A172 (cell line): Measurements from ENCODE around the gene DENND1A. TPM values are rescaled to one million over a fixed set of nuclear protein-coding genes. Genes with fewer than 3 reads are reported as not detected.

Experiments used
- DNase-seq: peaks from one replicate; pipeline ENCODE4 v3.0.0-alpha.2; 2015; ENCODE audit warnings: low spot score
- total RNA-seq: library from RNA; depleted of rRNA; stranded (reverse); fragments of >200 nt; shearing (Covaris generic); gene quantifications from 2 replicates; pipeline ENCODE4 v1.2.3, GENCODE V29; 2014

Gene DENND1A
- total RNA-seq, 1 experiment from 2014 or later: 30.8 TPM

- no peak for DNase-seq
Observed at GRCh38 chr9:123495731-123496130, 434.2 kb downstream of the DENND1A start.

GRCh38 chr9:123493627-123494026, 436.3 kb downstream of the DENND1A start:
- no peak for DNase-seq

GRCh38 chr9:123490688-123491087, 439.2 kb downstream of the DENND1A start:
- DNase-seq: no peak

- DNase-seq: no peak
Observed at GRCh38 chr9:123488722-123489321, 441.1 kb downstream of the DENND1A start.

- no peak for DNase-seq
Observed at GRCh38 chr9:123487944-123488548, 441.9 kb downstream of the DENND1A start.

GRCh38 chr9:123486431-123486830, 443.5 kb downstream of the DENND1A start:
- DNase-seq: no peak

GRCh38 chr9:123485216-123485615, 444.7 kb downstream of the DENND1A start:
- no peak for DNase-seq

- DNase-seq: no peak
Observed at GRCh38 chr9:123484130-123484529, 445.8 kb downstream of the DENND1A start.

GRCh38 chr9:123483191-123483803, 446.6 kb downstream of the DENND1A start:
- DNase-seq: no peak

GRCh38 chr9:123482295-123482968, 447.5 kb downstream of the DENND1A start:
- DNase-seq: no peak

- no peak for DNase-seq
Observed at GRCh38 chr9:123481209-123481865, 448.6 kb downstream of the DENND1A start.

GRCh38 chr9:123480791-123481190, 449.1 kb downstream of the DENND1A start:
- DNase-seq: no peak

- no peak for DNase-seq
Observed at GRCh38 chr9:123480096-123480495, 449.8 kb downstream of the DENND1A start.

GRCh38 chr9:123478967-123479602, 450.8 kb downstream of the DENND1A start:
- DNase-seq: no peak

- no peak for DNase-seq
Observed at GRCh38 chr9:123478160-123478559, 451.8 kb downstream of the DENND1A start.

- DNase-seq: no peak
Observed at GRCh38 chr9:123475407-123475806, 454.5 kb downstream of the DENND1A start.

- DNase-seq: no peak
Observed at GRCh38 chr9:123472862-123473614, 456.9 kb downstream of the DENND1A start.

- no peak for DNase-seq
Observed at GRCh38 chr9:123471843-123472570, 457.9 kb downstream of the DENND1A start.

GRCh38 chr9:123470991-123471770, 458.7 kb downstream of the DENND1A start:
- no peak for DNase-seq
